ENCODE data around the gene ZFAND6.

GRCh38 chr15:80076321-80077318 lies 17.1 kb downstream of the ZFAND6 start:
- no peak for TF ChIP-seq CTCF (IDR thresholded peaks at IDR 0.05; ENCODE audit: poor library complexity, severe bottlenecking)
- no peak for TF ChIP-seq RAD21 (conservative IDR thresholded peaks at IDR 0.05)
- no peak for TF ChIP-seq SMC3 (conservative IDR thresholded peaks at IDR 0.05; ENCODE audit: poor library complexity)
- TF ChIP-seq POLR2AphosphoS5 (IDR thresholded peaks at IDR 0.05), result no peak
- no peak for TF ChIP-seq EZH2 (IDR thresholded peaks at IDR 0.05; ENCODE audit: borderline replicate concordance, insufficient read depth, low read length, poor library complexity, severe bottlenecking)
- no peak for TF ChIP-seq REST (IDR thresholded peaks at IDR 0.05; ENCODE audit: borderline replicate concordance)
- no peak for TF ChIP-seq TAF1 (IDR thresholded peaks at IDR 0.05; ENCODE audit: low read depth)
- TF ChIP-seq MXI1 (conservative IDR thresholded peaks at IDR 0.05; ENCODE audit: poor library complexity, severe bottlenecking), result no peak
